Aorta (tissue), 5 donors: Measurements from ENCODE around the gene DPY19L3. TPM values are rescaled to one million over a fixed set of nuclear protein-coding genes. Genes with fewer than 3 reads are reported as not detected.

ENCODE experiments used
- ATAC-seq: fragments of 200-7000 bp; cut with Tn5 transposase; one replicate; pipeline ENCODE4 v1.9.1; 2022; ENCODE audit warnings: moderate library complexity; ENCODE audit not compliant: low FRiP score
- DNase-seq, 2 donors: peaks; one replicate each; pipeline ENCODE4 v3.0.0-alpha.2; 2020
- H3K27ac ChIP-seq, 2 donors: one replicate each; pipeline ENCODE4 v1.5.1; 2013; ENCODE audit warnings: low read length in 2 of 2, mild to moderate bottlenecking in 2 of 2, moderate library complexity in 2 of 2, control low read depth in 1 of 2, inconsistent platforms in 1 of 2, low read depth in 1 of 2
- H3K27me3 ChIP-seq, 2 donors: one replicate each; pipeline ENCODE4 v1.6.1; 2013; ENCODE audit warnings: control low read depth in 1 of 2, low read length in 1 of 2, mild to moderate bottlenecking in 1 of 2, moderate library complexity in 1 of 2; ENCODE audit not compliant: insufficient read depth in 2 of 2, control insufficient read depth in 1 of 2
- H3K36me3 ChIP-seq, 2 donors: one replicate each; pipeline ENCODE4 v1.6.1; 2013; ENCODE audit warnings: control low read depth in 1 of 2, low read length in 1 of 2, mild to moderate bottlenecking in 1 of 2; ENCODE audit not compliant: insufficient read depth in 2 of 2, control insufficient read depth in 1 of 2
- H3K4me1 ChIP-seq, 2 donors: one replicate each; pipeline ENCODE4 v1.6.1; 2013; ENCODE audit warnings: low read length in 2 of 2, control low read depth in 1 of 2, mild to moderate bottlenecking in 1 of 2, moderate library complexity in 1 of 2; ENCODE audit not compliant: insufficient read depth in 2 of 2, control insufficient read depth in 1 of 2
- H3K4me3 ChIP-seq, 2 donors: one replicate each; pipeline ENCODE4 v1.5.1; 2013; ENCODE audit warnings: low read length in 2 of 2, control low read depth in 1 of 2, mild to moderate bottlenecking in 1 of 2
- H3K9me3 ChIP-seq: one replicate; pipeline ENCODE4 v1.6.1; 2013; ENCODE audit warnings: mild to moderate bottlenecking, low read length; ENCODE audit not compliant: control insufficient read depth
- WGBS, 2 donors: extraction: QIAGEN DNeasy Blood & Tissue Kit; methylation state at CpG; one replicate each; pipeline ENCODE4 v1.1.7; 2013; 5-methylcytosine and 5-hydroxymethylcytosine counted together
- intact Hi-C, 2 donors: fragments of 100-400 bp; cut with DNase I; formaldehyde crosslinking; loops; one replicate each; pipeline versions ENCODE4 v1.14.2 to v1.15.0; 2022
- polyA plus RNA-seq, 2 donors: library from polyadenylated mRNA; stranded (reverse); fragments of 200-250 nt; gene quantifications; one replicate each; pipeline ENCODE4 v1.2.3, GENCODE V29; 2013
- total RNA-seq, 2 donors: library from RNA; stranded (reverse); fragmentation: NEBNext Ultra II Directional; extraction: Animal tissue kit (Norgen Biotek cat#: 25700); gene quantifications; one replicate each; pipeline ENCODE4 v1.2.1, GENCODE V29; 2021
- donor health status: healthy with polysubstance abuse.
- donor health status: Bipolar disorder and iron deficiency.
- donor health status: DM: no; HTN: no; CAD: no.
- donor health status: DM: no; HTN: no; CAD: no.
- donor health status: DM: yes; HTN: yes; CAD: no.

The DPY19L3 gene
- total and polyA plus RNA-seq, 4 donors = 5.9 to 47.6 (median 23.1) TPM

- H3K27me3 ChIP-seq = no peaks in the 10 kb centered on the region
- intact Hi-C loops = no loop called here
- H3K4me1 ChIP-seq = no peaks in the 10 kb centered on the region
- 77 to 84% methylated on average over 3 of the region's 3 CpGs for WGBS, 2 donors
- no peaks in the 10 kb centered on the region for H3K9me3 ChIP-seq
- no peak overlapping the region for H3K27ac ChIP-seq
- ATAC-seq (no peak), DNase-seq (no peak)
- H3K4me3 ChIP-seq = no peak overlapping the region
- peaks cover 2% of the 10 kb centered on the region in 2 donors for H3K36me3 ChIP-seq
Observed at GRCh38 chr19:32460476-32460875, 54.9 kb downstream of the DPY19L3 start.

- DNase-seq = no peak
- no peak for ATAC-seq
- Histone ChIP-seq H3K9me3 (no peaks in the 10 kb centered on the region), H3K27ac (no peak overlapping the region), H3K27me3 (no peaks in the 10 kb centered on the region), H3K4me3 (no peak overlapping the region), H3K36me3 (peaks cover 0 to 1% of the 10 kb centered on the region in 2 donors), H3K4me1 (no peaks in the 10 kb centered on the region)
- intact Hi-C loops = no loop called here
- WGBS, 2 donors = 77 to 85% methylated on average over 2 of the region's 2 CpGs
Observed at GRCh38 chr19:32464279-32464678, 58.7 kb downstream of the DPY19L3 start.

- H3K4me3 ChIP-seq = no peak overlapping the region
- H3K4me1 ChIP-seq = no peaks in the 10 kb centered on the region
- WGBS, 2 donors = 89 to 92% methylated on average over 2 of the region's 2 CpGs
- intact Hi-C loops = no loop called here
- no peaks in the 10 kb centered on the region for H3K9me3 ChIP-seq
- no peak overlapping the region for H3K27ac ChIP-seq
- no peak for DNase-seq
- H3K36me3 ChIP-seq = peaks cover 0 to 1% of the 10 kb centered on the region in 2 donors
- H3K27me3 ChIP-seq = no peaks in the 10 kb centered on the region
- no peak for ATAC-seq
Observed at GRCh38 chr19:32465176-32465575, 59.6 kb downstream of the DPY19L3 start.

- Histone ChIP-seq H3K27me3 (no peaks in the 10 kb centered on the region), H3K4me3 (no peak overlapping the region), H3K27ac (no peak overlapping the region), H3K4me1 (no peaks in the 10 kb centered on the region), H3K36me3 (peaks cover under 1 to 1% of the 10 kb centered on the region in 2 donors), H3K9me3 (no peaks in the 10 kb centered on the region)
- intact Hi-C loops = no loop called here
- ATAC-seq (no peak), DNase-seq (no peak)
- 89 to 90% methylated on average over 5 of the region's 5 CpGs for WGBS, 2 donors
Observed at GRCh38 chr19:32469795-32470194, 64.2 kb downstream of the DPY19L3 start.

- DNase-seq (no peak), ATAC-seq (no peak)
- no peaks in the 10 kb centered on the region for H3K4me1 ChIP-seq
- 63 to 66% methylated on average over 7 of the region's 7 CpGs for WGBS, 2 donors
- no peak overlapping the region for H3K4me3 ChIP-seq
- H3K9me3 ChIP-seq = no peaks in the 10 kb centered on the region
- intact Hi-C loops = no loop called here
- H3K27ac ChIP-seq = no peak overlapping the region
- H3K27me3 ChIP-seq = no peaks in the 10 kb centered on the region
- peaks cover 1 to 4% of the 10 kb centered on the region in 2 donors for H3K36me3 ChIP-seq
Observed at GRCh38 chr19:32471095-32471494, 65.5 kb downstream of the DPY19L3 start.

GRCh38 chr19:32471811-32472210 is 66.2 kb downstream of the DPY19L3 start:
- intact Hi-C loops = no loop called here
- H3K4me3 ChIP-seq = no peak overlapping the region
- no peaks in the 10 kb centered on the region for H3K4me1 ChIP-seq
- peaks cover 0 to 4% of the 10 kb centered on the region in 2 donors for H3K36me3 ChIP-seq
- ATAC-seq (no peak), DNase-seq (no peak)
- no peaks in the 10 kb centered on the region for H3K27me3 ChIP-seq
- WGBS, 2 donors = 83 to 85% methylated on average over 7 of the region's 7 CpGs
- H3K27ac ChIP-seq = no peak overlapping the region
- H3K9me3 ChIP-seq = no peaks in the 10 kb centered on the region

GRCh38 chr19:32475141-32476031 is 69.8 kb downstream of the DPY19L3 start:
- intact Hi-C loops = no loop called here
- H3K27ac ChIP-seq = no peak overlapping the region
- H3K27me3 ChIP-seq = no peaks in the 10 kb centered on the region
- H3K9me3 ChIP-seq = no peaks in the 10 kb centered on the region
- ATAC-seq (no peak), DNase-seq (no peak)
- no peaks in the 10 kb centered on the region for H3K4me1 ChIP-seq
- no peak overlapping the region for H3K4me3 ChIP-seq
- WGBS, 2 donors = 87 to 91% methylated on average over 11 of the region's 11 CpGs
- H3K36me3 ChIP-seq = peaks cover 3 to 4% of the 10 kb centered on the region in 2 donors

- intact Hi-C loops = no loop called here
- Histone ChIP-seq H3K27me3 (no peaks in the 10 kb centered on the region), H3K9me3 (no peaks in the 10 kb centered on the region), H3K4me3 (no peak overlapping the region), H3K27ac (no peak overlapping the region), H3K36me3 (peaks cover 3 to 4% of the 10 kb centered on the region in 2 donors), H3K4me1 (no peaks in the 10 kb centered on the region)
- DNase-seq (no peak), ATAC-seq (no peak)
- WGBS, 2 donors = 95% methylated on average over 4 of the region's 4 CpGs
Observed at GRCh38 chr19:32476032-32476350, 70.4 kb downstream of the DPY19L3 start.

- H3K4me3 ChIP-seq = no peak overlapping the region
- H3K27ac ChIP-seq = no peak overlapping the region
- 93 to 94% methylated on average over 13 of the region's 13 CpGs for WGBS, 2 donors
- DNase-seq (no peak), ATAC-seq (no peak)
- H3K9me3 ChIP-seq = no peaks in the 10 kb centered on the region
- intact Hi-C loops = no loop called here
- no peaks in the 10 kb centered on the region for H3K4me1 ChIP-seq
- no peaks in the 10 kb centered on the region for H3K27me3 ChIP-seq
- H3K36me3 ChIP-seq = peaks cover 5 to 8% of the 10 kb centered on the region in 2 donors
Observed at GRCh38 chr19:32480321-32480720, 74.8 kb downstream of the DPY19L3 start.
